ENCODE results near the gene PTCD1. TPM values are rescaled to one million over a fixed set of nuclear protein-coding genes. Genes with fewer than 3 reads are reported as not detected.

PTCD1 gene
- total and polyA plus RNA-seq, 2 of the 8 experiments (the other 6 are each of a cell fraction or from before 2014, with no cell fraction given): 7.5 to 7.6 TPM

DNA sequence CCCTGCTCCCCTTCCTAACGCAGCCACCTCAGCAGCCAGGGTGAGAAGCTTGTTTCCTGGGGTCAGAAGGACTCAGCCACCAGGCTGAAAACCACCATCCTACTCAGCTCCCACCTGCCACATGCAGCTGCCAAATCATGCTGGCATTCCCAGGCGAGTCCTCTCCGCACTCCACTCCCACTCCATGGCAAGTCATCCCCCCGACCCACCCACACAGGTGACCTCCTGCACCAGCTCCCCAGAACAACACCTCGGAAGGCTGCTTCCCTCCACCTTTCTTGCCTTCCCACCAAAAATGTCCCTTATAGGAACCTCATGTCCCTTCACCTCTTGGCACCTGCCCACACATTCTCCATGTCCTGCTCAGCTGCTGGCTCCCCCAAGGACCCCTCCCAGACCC, 34.8 kb downstream of the PTCD1 start:
- H4K5ac ChIP-seq (ENCODE audit: insufficient read length, low read depth, low read length): no peak overlapping the region
- peaks cover 24 to 51% of the 10 kb centered on the region in 2 experiments for H3K79me2 ChIP-seq (ENCODE audit: control insufficient read depth in 1 of 2, insufficient read depth in 2 of 2, low read length in 2 of 2)
- H2BK5ac ChIP-seq (ENCODE audit: low read depth, low read length): no peak overlapping the region
- H4K91ac ChIP-seq (replicated peaks; ENCODE audit: insufficient read length, low read length): no peak overlapping the region
- H3K9ac ChIP-seq (replicated peaks in 1 of 4; ENCODE audit: extremely low read depth in 1 of 4, low read depth in 3 of 4, low read length in 3 of 4): no peak overlapping the region
- WGBS, 2 experiments (ENCODE audit: extremely low coverage in 1 of 2, insufficient coverage in 1 of 2, insufficient read length in 1 of 2, insufficient replicate concordance in 2 of 2, low coverage in 1 of 2, low lambda C conversion rate in 2 of 2, missing lambda C conversion rate in 1 of 2): 100% methylated on average over 5 of the region's 5 CpGs; no CpG with 5 or more reads in 1 of the 2 experiments
- no peak overlapping the region for H3K4me3 ChIP-seq (ENCODE audit: extremely low read depth in 1 of 4, insufficient read depth in 2 of 4, low read depth in 3 of 4, low read length in 4 of 4)
- no peak overlapping the region for H3K4ac ChIP-seq (replicated peaks; ENCODE audit: insufficient read length, low read depth, low read length)
- no peak overlapping the region for H3K4me2 ChIP-seq (ENCODE audit: insufficient read depth in 1 of 2, low read depth in 2 of 2, low read length in 2 of 2)
- no peak overlapping the region for H3K27ac ChIP-seq (ENCODE audit: low read depth, low read length)
- no peak overlapping the region for H2BK15ac ChIP-seq (ENCODE audit: low read length)
- H3K79me1 ChIP-seq (ENCODE audit: low read depth, low read length): peaks cover 21% of the 10 kb centered on the region
- ChIA-PET CTCF (ENCODE audit: partially characterized antibody) (interaction anchor here (0.5 to 2.1 kb wide), 8 partner anchors 11 to 56 kb away, joined by 3 to 8 read pairs (median 3); no protein-coding TSS in a partner anchor), POLR2A (ENCODE audit: partially characterized antibody) (interaction anchor here (0.7 to 8.4 kb wide), 4 partner anchors 10 to 90 kb away, joined by 3 to 150 read pairs (median 4); partner anchors contain the start of gene ATP5MF)
- H2AK5ac ChIP-seq (ENCODE audit: low read depth, low read length): no peak overlapping the region
- H2BK120ac ChIP-seq (replicated peaks; ENCODE audit: low read depth, low read length): no peak overlapping the region
- H3K14ac ChIP-seq (ENCODE audit: insufficient read length): no peak overlapping the region
- no peak for FAIRE-seq
- H3K36me3 ChIP-seq (ENCODE audit: control insufficient read depth in 2 of 4, insufficient read depth in 4 of 4, low read length in 3 of 4): peaks cover 23 to 56% (median 46%) of the 10 kb centered on the region in 4 experiments; a peak in 7 of 8 replicates
- no peak overlapping the region for H2AFZ ChIP-seq (ENCODE audit: low read length)
- no peak overlapping the region for H3K56ac ChIP-seq (replicated peaks; ENCODE audit: insufficient read length, low read depth, low read length)
- H2BK20ac ChIP-seq (ENCODE audit: low read length): no peak overlapping the region
- peaks cover 0 to 3% (median under 1%) of the 10 kb centered on the region in 4 experiments; a peak in 2 of 7 replicates for H3K4me1 ChIP-seq (replicated peaks in 1 of 4; ENCODE audit: control insufficient read depth in 3 of 4, insufficient read depth in 4 of 4, low read length in 3 of 4)
- H3K23ac ChIP-seq (ENCODE audit: insufficient read length): no peak overlapping the region
- H3K23me2 ChIP-seq (ENCODE audit: low read depth, low read length): peaks cover 7% of the 10 kb centered on the region
- H3K18ac ChIP-seq (ENCODE audit: extremely low read depth, low read length): no peak overlapping the region
- no peaks in the 10 kb centered on the region for H3K9me3 ChIP-seq (ENCODE audit: insufficient read depth in 2 of 2, low read depth in 1 of 2, low read length in 1 of 2)
- H2BK12ac ChIP-seq (ENCODE audit: low read depth, low read length): no peak overlapping the region
- no peaks in the 10 kb centered on the region for H3K27me3 ChIP-seq (replicated peaks in 1 of 4; ENCODE audit: control insufficient read depth in 3 of 4, extremely low read depth in 1 of 4, insufficient read depth in 3 of 4, low read length in 3 of 4)
- H4K8ac ChIP-seq (ENCODE audit: extremely low read depth, insufficient read depth, low read length): no peak overlapping the region
- no peak for DNase-seq (ENCODE audit: low read depth in 1 of 2, low spot score in 2 of 2)
- H4K20me1 ChIP-seq (replicated peaks in 1 of 2; ENCODE audit: control insufficient read depth in 1 of 2, insufficient read depth in 2 of 2, low read length in 2 of 2): peaks cover 21 to 39% of the 10 kb centered on the region in 2 experiments
- TF ChIP-seq KDM4A (IDR thresholded peaks at IDR 0.05; ENCODE audit: low read depth, low read length, severe bottlenecking) (no peak), SIN3A (conservative IDR thresholded peaks at IDR 0.05 in 1 of 2, IDR thresholded peaks at IDR 0.05 in 1 of 2; ENCODE audit: low read depth in 1 of 2, low read length in 2 of 2) (no peak), SAP30 (IDR thresholded peaks at IDR 0.05; ENCODE audit: insufficient read depth, insufficient replicate concordance, low read length) (no peak), TAF7 (optimal IDR thresholded peaks at IDR 0.05; ENCODE audit: borderline replicate concordance, low read depth, low read length) (no peak), SIRT6 (IDR thresholded peaks at IDR 0.05; ENCODE audit: low read length) (no peak), BACH1 (IDR thresholded peaks at IDR 0.05; ENCODE audit: low read length) (no peak), TCF12 (IDR thresholded peaks at IDR 0.05; ENCODE audit: low read depth, low read length) (no peak), POU5F1 (IDR thresholded peaks at IDR 0.05; ENCODE audit: low read depth, low read length) (no peak), MAFK (IDR thresholded peaks at IDR 0.05; ENCODE audit: low read depth, low read length) (no peak), CEBPB (IDR thresholded peaks at IDR 0.05; ENCODE audit: low read depth, low read length) (no peak), TAF1 (IDR thresholded peaks at IDR 0.05; ENCODE audit: low read depth, low read length) (no peak), PHF8 (conservative IDR thresholded peaks at IDR 0.05; ENCODE audit: low read depth, low read length) (no peak), ZNF274 (IDR thresholded peaks at IDR 0.05; ENCODE audit: borderline replicate concordance, extremely low read depth, low read length) (no peak), TEAD4 (IDR thresholded peaks at IDR 0.05; ENCODE audit: low read depth, low read length) (no peak), SP1 (IDR thresholded peaks at IDR 0.05; ENCODE audit: low read depth, low read length) (no peak)
